Right lobe of liver (tissue), 6 donors: ENCODE data around the gene UBE2K. TPM values are rescaled to one million over a fixed set of nuclear protein-coding genes. Genes with fewer than 3 reads are reported as not detected.
"Not testable (repeated sequence)": the region's sequence is repeated elsewhere in the genome, so short reads cannot be mapped to it uniquely, and the experiment has no call there.

Experiments used
- ATAC-seq, 4 donors: fragments of 200-7000 bp; cut with Tn5 transposase; one replicate each; pipeline ENCODE4 v1.9.1; 2020; ENCODE audit warnings: mild to moderate bottlenecking in 4 of 4, moderate library complexity in 4 of 4
- DNase-seq, 3 donors: peaks; one replicate each; pipeline ENCODE4 v3.0.0-alpha.2; 2020
- H3K27ac ChIP-seq, 3 donors: fragments of 200-600 bp; one replicate each; pipeline ENCODE4 v1.8.0; 2022
- H3K27me3 ChIP-seq, 2 donors: fragments of 200-600 bp; one replicate each; pipeline ENCODE4 v1.8.0; 2022
- H3K36me3 ChIP-seq, 4 donors: fragments of 200-600 bp; sonication (generic) in 1 of 4; one replicate each; pipeline versions ENCODE4 v1.5.1 to v1.8.0; 2017 to 2022; ENCODE audit warnings: control low read depth in 1 of 4
- H3K4me1 ChIP-seq, 4 donors: fragments of 200-600 bp; sonication (generic) in 1 of 4; one replicate each; pipeline versions ENCODE4 v1.5.1 to v1.8.0; 2017 to 2022; ENCODE audit warnings: control low read depth in 1 of 4
- H3K4me3 ChIP-seq, 3 donors: fragments of 200-600 bp; one replicate each; pipeline ENCODE4 v1.8.0; 2022
- H3K9me3 ChIP-seq, 4 donors: fragments of 200-600 bp; sonication (generic) in 1 of 4; one replicate each; pipeline versions ENCODE4 v1.5.1 to v1.8.0; 2017 to 2022; ENCODE audit warnings: control low read depth in 1 of 4
- CTCF ChIP-seq, 4 donors: fragments of 200-600 bp in 3 of 4; fragments of 450-650 bp in 1 of 4; IDR thresholded peaks; one replicate each; pipeline versions ENCODE4 v1.5.1 to v1.8.0; 2016 to 2022; ENCODE audit warnings: antibody characterized with exemption in 4 of 4, mild to moderate bottlenecking in 2 of 4
- POLR2A ChIP-seq: fragments of 450-650 bp; IDR thresholded peaks from one replicate; pipeline ENCODE4 v1.6.1; 2017; ENCODE audit warnings: antibody characterized with exemption, mild to moderate bottlenecking
- WGBS: methylation state at CpG from one replicate; pipeline ENCODE4 v1.1.6; 2018; ENCODE audit warnings: low coverage, low lambda C conversion rate; ENCODE audit not compliant: insufficient coverage; ENCODE audit errors: missing lambda C conversion rate; 5-methylcytosine and 5-hydroxymethylcytosine counted together
- intact Hi-C, 2 donors: fragments of 100-400 bp; cut with DNase I; formaldehyde crosslinking; loops; one replicate each; pipeline versions ENCODE4 v1.11.2 to v1.14.1; 2022
- total RNA-seq, 6 experiments: library from RNA; depleted of rRNA in 2 of 6; stranded (reverse); fragments of >200 nt in 2 of 6; fragmentation: NEBNext Ultra II Directional in 3 of 6; extraction: Animal tissue kit (Norgen Biotek cat#: 25700) in 3 of 6; gene quantifications; one replicate each; pipeline versions ENCODE4 v1.1.0 to v1.2.4, GENCODE V29; 2016 to 2023
- donor health status: DM: no; HTN: yes; CAD: no.
- donor health status: DM: no; HTN: no; CAD: no.
- donor health status: DM: no; HTN: no; CAD: no.
- donor health status: DM: no; HTN: yes; CAD: no.
- donor health status: DM: no; HTN: yes; CAD: no.

UBE2K gene
- total RNA-seq, 6 experiments from 2014 or later: 20.5 to 54.8 (median 44.0) TPM

GRCh38 chr4:39719804-39720580 is 22.1 kb downstream of the UBE2K start:
- Histone ChIP-seq H3K27ac (no peak overlapping the region), H3K9me3 (no peaks in the 10 kb centered on the region), H3K27me3 (no peaks in the 10 kb centered on the region), H3K4me1 (peaks cover 0 to 3% (median 0%) of the 10 kb centered on the region in 4 donors), H3K4me3 (no peak overlapping the region), H3K36me3 (no peaks in the 10 kb centered on the region)
- ATAC-seq (no peak), DNase-seq (no peak)
- TF ChIP-seq CTCF (IDR thresholded peaks at IDR 0.05) (no peak), POLR2A (no peak)
- intact Hi-C loops: no loop called here

DNA sequence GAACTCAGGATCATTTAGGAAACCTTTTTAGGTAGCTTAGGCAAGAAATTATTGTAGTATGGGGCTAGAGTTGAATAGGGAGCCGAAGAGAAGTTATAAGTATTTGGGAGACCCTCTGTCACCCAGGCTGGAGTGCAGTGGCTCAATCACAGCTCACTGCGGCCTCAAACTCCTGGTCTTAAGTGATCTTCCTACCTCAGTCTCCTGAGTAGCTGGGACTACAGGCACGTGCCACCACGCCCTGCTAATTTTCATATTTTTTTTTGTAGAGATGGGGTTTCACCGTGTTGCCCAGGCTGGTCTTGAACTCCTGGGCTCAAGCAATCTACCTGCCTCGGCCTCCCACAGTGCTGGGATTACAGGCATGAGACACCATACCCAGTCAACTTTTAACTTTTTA is 23.3 kb downstream of the UBE2K start:
- H3K4me3 ChIP-seq, H3K4me1 ChIP-seq, H3K9me3 ChIP-seq, H3K27me3 ChIP-seq, intact Hi-C loops, H3K27ac ChIP-seq, H3K36me3 ChIP-seq, ATAC-seq: not testable (repeated sequence)
- peak in 1 of 3 donors; percentile 15 for DNase-seq
- WGBS: 83% methylated on average over 4 of the region's 6 CpGs

GRCh38 chr4:39721788-39722187 is 23.9 kb downstream of the UBE2K start:
- WGBS: 65% methylated on average over 5 of the region's 7 CpGs
- no peaks in the 10 kb centered on the region for H3K36me3 ChIP-seq
- peaks cover 0 to 3% (median 0%) of the 10 kb centered on the region in 4 donors for H3K4me1 ChIP-seq
- peak in 1 of 4 donors; percentile 42 for ATAC-seq
- TF ChIP-seq CTCF (IDR thresholded peaks at IDR 0.05) (no peak), POLR2A (no peak)
- no peaks in the 10 kb centered on the region for H3K27me3 ChIP-seq
- H3K4me3 ChIP-seq: no peak overlapping the region
- H3K9me3 ChIP-seq: no peaks in the 10 kb centered on the region
- no peak overlapping the region for H3K27ac ChIP-seq
- peak in 1 of 3 donors; percentile 23 for DNase-seq
- intact Hi-C loops: no loop called here

GRCh38 chr4:39729557-39729956 is 31.6 kb downstream of the UBE2K start:
- 85% methylated on average over 4 of the region's 4 CpGs for WGBS
- intact Hi-C loops: no loop called here
- no peak for DNase-seq
- H3K27me3 ChIP-seq: no peaks in the 10 kb centered on the region
- H3K27ac ChIP-seq: no peak overlapping the region
- H3K4me1 ChIP-seq: peaks cover 0 to 8% (median 0%) of the 10 kb centered on the region in 4 donors
- no peaks in the 10 kb centered on the region for H3K9me3 ChIP-seq
- H3K4me3 ChIP-seq: no peak overlapping the region
- TF ChIP-seq POLR2A (no peak), CTCF (IDR thresholded peaks at IDR 0.05) (no peak)
- no peak for ATAC-seq
- H3K36me3 ChIP-seq: no peaks in the 10 kb centered on the region

- Histone ChIP-seq H3K9me3 (no peaks in the 10 kb centered on the region), H3K4me3 (no peak overlapping the region), H3K27me3 (no peaks in the 10 kb centered on the region), H3K4me1 (peaks cover 0 to 8% (median 0%) of the 10 kb centered on the region in 4 donors), H3K27ac (no peak overlapping the region), H3K36me3 (no peaks in the 10 kb centered on the region)
- ATAC-seq (peak; percentile 55 to 78 (median 55)), DNase-seq (no peak)
- intact Hi-C loops: no loop called here
- 17% methylated on average over 2 of the region's 3 CpGs for WGBS
- TF ChIP-seq CTCF (IDR thresholded peaks at IDR 0.05) (no peak), POLR2A (no peak)
Observed at GRCh38 chr4:39730072-39730471, 32.1 kb downstream of the UBE2K start.
